Stimulated activated CD4-positive, alpha-beta T cell treated with anti-CD3 and anti-CD28 coated beads, Interleukin-1b, Interleukin-23, amount 100 ng/mL, for 4 hours (primary cell): Measurements from ENCODE around the gene FADS2.
A peak's percentile ranks its signal among the peaks of the same experiment; 100 is the strongest.

Experiments
- DNase-seq, 2 donors: peaks; one replicate each; pipeline ENCODE4 v3.0.0-alpha.2; 2020; ENCODE audit warnings: low read depth in 2 of 2

The FADS2 gene

DNA sequence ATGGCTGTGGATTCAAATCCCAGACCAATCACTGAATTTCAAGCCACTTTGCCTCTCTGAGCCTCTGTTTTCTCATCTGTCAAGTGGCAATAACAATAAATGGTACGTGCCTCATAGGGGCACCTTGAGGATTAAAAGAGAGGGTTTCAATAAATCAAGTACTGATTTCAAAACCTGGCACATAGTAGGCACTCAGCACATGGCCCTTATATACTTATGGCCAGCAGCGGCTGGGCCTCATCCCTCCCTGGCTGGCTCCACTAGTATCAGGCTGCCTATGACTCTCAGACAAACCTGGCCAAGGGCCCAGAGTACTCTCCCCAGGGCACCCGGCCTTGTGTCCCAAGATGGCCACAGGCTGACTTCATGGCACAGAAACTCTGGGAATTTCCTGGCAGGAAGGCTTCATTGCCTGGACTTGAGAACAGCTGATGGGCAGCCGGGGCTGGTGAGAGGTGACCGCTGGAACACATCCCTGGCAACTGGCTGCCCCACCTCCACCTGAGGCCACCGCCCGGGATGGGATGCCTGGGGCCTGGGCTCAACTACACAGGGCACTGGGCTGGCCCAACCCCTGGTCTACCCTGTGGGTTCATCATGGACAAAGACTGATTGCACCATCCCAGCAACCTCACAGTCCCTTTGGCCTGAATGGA, 59.9 kb downstream of the FADS2 start:
- DNase-seq = no peak

- no peak for DNase-seq
Observed at GRCh38 chr11:61888590-61888989, 60.5 kb downstream of the FADS2 start.

DNA sequence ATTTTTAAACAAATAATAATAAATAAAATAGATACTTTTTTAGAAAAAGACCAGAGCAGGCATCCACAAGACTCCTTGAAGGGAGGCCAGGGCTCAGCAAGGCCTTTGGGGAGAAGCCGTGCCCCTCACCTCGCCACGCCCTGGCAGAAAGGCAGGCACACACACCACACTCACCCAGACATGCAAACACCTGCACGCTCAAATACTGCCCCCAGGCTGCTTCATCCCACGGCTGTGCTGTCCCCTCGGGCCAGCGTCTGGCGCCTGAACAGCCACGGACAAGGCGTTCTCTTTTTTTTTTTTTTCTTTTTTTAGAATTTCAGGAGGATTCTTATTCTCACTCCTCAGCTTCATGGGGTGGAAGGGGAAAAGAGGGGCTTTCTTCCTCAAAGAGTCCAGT, 61.7 kb downstream of the FADS2 start:
- DNase-seq = no peak

GRCh38 chr11:61890529-61891330, 62.6 kb downstream of the FADS2 start:
- no peak for DNase-seq

DNA sequence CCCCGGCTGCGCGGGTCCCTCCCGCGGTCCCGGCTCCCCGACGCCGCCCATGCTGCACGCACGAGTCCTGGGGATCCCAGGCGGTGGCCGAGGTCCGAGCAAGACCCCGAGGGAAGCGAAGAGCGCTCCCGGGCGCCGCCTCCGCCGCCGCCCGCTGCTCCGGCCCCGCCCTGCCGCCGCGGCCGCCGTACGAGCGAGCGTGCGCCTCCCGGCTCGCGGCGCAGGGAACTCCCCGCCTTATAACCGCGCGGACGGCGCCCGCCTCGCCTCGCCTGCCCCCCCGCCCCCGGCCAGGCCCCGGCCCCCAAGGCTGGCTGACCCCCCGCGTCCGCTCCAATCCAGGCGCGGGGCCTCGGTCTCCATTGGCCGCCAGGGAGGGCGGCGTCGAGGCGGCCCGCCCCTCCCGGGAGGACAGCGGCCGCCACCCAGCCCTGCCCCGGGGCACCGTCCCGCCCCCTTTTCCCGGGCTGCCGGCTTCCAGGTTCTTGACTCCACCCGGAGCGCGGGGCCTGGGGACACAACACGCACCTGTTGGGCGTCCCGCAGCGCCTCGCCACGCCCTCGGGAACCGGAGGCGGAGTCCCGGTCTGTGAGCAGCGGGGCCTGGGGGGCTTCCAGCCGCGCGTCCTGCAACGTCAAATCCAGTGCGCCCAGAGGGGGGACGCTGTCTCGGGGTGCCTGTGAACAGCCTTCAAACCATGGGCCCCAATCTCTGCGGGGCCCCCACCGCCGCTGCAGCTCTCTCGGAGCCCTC, 63.4 kb downstream of the FADS2 start, which contains the start of gene FADS3:
FADS3 (minus strand) TSS at position 215 of the 754 bp plus-strand sequence; CDS start at position 51, 164 bp downstream.
- DNase-seq = peak; percentile 18 to 53

- DNase-seq = no peak
Observed at GRCh38 chr11:61892085-61892370, 63.9 kb downstream of the FADS2 start.

DNA sequence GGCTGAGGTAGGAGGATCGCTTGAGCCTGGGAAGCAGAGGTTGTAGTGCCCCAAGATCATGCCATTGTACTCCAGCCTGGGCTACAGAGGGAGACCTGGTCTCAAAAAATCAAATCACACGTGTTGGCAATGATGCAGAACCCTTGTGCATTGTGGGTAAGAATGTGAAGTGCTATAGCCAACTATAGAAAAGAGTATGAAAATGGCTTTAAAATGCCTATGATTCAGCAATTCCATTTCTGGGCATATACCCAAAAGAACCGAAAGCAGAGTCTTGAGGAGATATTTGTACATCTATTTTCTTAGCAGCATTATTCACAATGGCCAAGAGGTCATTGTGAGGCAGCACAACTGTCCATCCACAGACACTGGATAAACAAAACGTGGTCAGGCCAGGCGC, 65.9 kb downstream of the FADS2 start:
- DNase-seq = no peak

DNA sequence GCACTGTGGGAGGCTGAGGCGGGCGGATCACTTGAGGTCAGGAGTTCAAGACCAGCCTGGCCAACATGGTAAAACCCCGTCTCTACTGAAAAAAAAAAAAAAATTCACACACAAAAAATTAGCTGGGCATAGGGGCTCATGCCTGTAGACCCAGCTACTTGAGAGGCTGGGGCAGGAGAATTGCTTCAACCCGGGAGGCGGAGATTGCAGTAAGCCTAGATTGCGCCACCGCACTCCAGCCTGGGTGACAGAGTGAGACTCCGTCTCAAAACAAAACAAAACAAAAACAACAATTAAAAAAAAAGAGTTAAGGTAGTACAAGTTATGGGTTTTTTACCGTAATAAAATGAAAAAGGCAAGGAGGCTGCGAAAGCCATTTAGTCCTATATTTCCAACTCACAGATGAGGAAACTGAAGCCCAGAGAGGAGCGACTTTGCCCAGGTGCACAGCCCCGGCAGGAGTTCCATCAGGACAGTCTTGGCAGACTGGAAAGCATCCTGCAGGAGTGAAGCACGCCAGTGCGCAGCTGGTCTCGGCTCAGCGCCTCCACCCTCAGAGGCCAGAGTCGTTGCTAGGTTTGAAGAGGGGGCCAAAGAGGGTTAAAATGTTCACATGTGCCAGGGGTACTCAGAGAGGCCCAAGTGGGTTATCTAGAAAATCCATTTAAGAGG, 67.1 kb downstream of the FADS2 start:
- no peak for DNase-seq

- no peak for DNase-seq
Observed at GRCh38 chr11:61895718-61896059, 67.6 kb downstream of the FADS2 start.

DNA sequence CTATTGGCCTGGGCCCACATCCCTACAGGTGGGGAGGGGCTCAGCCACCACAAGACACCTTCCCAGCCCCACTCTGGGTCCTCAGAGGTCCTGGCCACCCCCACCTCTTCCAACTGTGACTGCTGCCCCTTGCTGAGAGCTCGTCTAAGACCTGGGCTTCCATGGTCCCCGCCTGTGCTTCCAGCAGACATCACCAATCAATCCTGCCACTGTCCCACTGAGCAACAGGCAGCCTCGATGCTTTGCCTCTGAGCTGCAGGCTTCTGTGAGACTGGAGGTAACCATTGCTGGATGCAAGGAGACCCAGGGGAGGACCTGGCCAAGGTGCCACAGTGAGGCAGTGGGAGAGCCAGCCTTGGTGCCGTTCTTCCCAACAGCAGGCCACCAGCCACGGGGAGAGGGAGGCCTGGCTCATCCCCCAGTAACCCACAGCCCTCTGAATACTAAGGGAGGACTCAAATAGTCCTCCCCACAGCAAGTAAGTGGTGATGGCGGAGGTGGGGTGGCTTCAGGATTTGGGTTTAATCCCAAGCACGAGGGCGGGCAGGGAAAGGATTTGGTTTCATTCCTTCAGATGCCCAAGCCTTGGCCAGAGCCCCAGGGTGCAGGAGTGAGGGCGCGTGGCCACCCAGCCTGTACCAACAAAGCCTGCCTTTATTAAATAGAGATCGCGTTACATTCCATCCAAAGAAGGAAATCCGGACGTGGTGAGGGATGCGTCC, 68.7 kb downstream of the FADS2 start:
- DNase-seq = no peak

- peak; percentile 69 to 71 for DNase-seq
Observed at GRCh38 chr11:61897387-61898246, 69.5 kb downstream of the FADS2 start.

- DNase-seq = no peak
Observed at GRCh38 chr11:61898247-61898582, 70.1 kb downstream of the FADS2 start.

- peak; percentile 92 to 93 for DNase-seq
Observed at GRCh38 chr11:61899146-61899841, 71.2 kb downstream of the FADS2 start.

DNA sequence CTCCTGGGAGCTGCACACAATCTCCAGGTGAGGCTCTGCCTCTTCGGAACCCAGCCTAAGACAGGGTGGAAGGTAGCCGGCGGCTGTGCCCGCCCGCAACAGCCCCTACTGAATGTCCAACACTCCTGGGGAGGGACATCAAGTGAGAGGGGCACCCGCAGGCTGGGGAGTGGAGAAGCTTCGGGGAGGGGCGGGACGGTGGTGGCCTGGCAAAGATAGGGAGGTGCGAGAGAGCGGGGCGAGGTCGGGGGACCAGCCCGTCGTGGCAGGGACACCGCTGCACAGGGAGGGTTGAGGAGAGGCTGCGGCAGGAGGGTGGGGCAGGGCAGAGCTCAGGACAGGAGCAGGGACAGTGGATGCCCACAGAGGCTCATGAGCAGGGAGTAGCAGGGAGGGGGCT, 72.2 kb downstream of the FADS2 start:
- no peak for DNase-seq

DNA sequence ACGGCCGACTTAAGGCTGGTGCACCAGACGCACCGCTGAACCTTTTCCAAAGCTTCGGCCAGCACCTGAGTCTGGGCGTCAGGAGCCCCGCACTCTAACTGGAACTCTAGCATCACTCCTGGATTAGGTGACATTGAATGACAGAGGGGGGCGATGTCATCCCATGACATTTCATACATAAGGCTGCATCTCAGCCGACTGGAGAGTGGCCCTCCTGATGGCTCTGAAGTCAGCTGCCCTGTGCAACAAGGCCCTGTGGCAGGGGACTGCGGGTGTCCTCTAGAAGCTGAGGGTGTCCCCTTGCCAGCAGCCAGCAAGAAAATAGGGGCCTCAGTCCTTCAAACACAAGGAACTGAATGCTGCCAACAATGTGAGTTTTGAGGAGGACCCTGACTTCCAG, 73.3 kb downstream of the FADS2 start:
- DNase-seq = no peak

DNA sequence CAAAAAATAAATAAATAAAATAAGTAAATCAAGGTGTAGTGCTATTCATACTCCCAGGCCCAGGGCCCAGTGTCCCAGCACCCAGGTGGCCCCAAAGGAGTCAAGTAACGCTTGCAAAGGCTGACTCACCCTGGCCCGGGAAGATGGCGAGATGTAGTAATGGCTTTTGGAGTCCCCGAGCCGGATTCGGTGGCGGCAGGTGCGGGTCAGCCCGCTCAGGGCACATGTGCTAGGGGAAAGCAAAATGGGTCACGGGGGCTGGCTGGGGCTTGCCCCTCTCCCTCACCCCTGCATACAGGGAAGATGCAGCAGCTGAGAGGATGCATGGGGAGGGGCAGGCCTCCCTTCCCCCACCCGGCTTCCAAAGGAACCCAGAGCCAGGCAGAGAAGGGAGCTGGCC, 74.2 kb downstream of the FADS2 start:
- no peak for DNase-seq

GRCh38 chr11:61903845-61904244, 75.7 kb downstream of the FADS2 start:
- no peak for DNase-seq

- DNase-seq = no peak
Observed at GRCh38 chr11:61904539-61905048, 76.5 kb downstream of the FADS2 start.

DNA sequence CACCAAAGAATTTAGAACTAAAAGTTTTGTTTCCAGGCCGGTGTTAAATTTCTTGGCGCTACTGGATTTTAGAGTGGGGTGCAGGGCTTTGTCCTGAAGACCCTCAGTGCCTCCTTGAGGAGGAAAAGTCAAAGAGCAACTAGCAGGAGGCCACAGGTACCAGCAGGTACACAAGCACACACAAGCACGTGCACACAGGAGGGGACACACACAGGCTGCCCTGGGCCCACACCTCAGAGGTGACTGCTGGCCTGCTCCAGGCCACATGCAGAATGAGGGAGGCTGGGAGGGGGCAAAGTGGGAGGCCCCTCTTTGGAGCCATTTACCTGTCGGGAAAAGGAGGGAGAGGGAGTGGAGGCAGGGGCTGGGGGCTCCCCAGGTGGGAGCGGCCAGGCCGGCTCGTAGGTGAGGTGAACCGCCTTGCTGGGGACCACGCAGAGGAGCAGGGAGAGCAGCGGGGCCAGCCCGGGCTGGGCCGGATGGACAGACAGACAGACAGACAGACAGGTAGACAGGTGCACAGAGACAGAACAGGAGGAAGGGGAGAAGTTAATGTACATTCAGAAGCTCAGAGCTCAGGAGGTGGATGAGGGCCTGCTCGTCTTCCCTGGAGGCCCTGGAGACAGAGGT, 77.1 kb downstream of the FADS2 start:
- DNase-seq = no peak
